Lower leg skin (tissue), 4 donors: Measurements from ENCODE around the gene PTGR3. TPM values are rescaled to one million over a fixed set of nuclear protein-coding genes. Genes with fewer than 3 reads are reported as not detected.

Experiments used
- DNase-seq, 2 donors: peaks; one replicate each; pipeline ENCODE4 v3.0.0-alpha.2; 2019; ENCODE audit warnings: low spot score in 2 of 2
- H3K4me3 ChIP-seq: fragments of 200-600 bp; sonication (generic); 2 replicates; pipeline ENCODE4 v1.5.1; 2017; ENCODE audit warnings: mild to moderate bottlenecking, low read depth; ENCODE audit not compliant: poor library complexity, severe bottlenecking
- CTCF ChIP-seq, 3 donors: fragments of 450-650 bp; IDR thresholded peaks; one replicate each; pipeline ENCODE4 v1.5.1; 2016; ENCODE audit warnings: antibody characterized with exemption in 3 of 3, mild to moderate bottlenecking in 3 of 3, moderate library complexity in 2 of 3
- POLR2A ChIP-seq, 2 donors: fragments of 450-650 bp; IDR thresholded peaks; one replicate each; pipeline ENCODE4 v1.6.1; 2016 to 2017; ENCODE audit warnings: antibody characterized with exemption in 2 of 2, mild to moderate bottlenecking in 1 of 2, moderate library complexity in 1 of 2
- WGBS, 2 donors: methylation state at CpG; one replicate each; pipeline ENCODE4 v1.1.5; 2018; 5-methylcytosine and 5-hydroxymethylcytosine counted together
- intact Hi-C: fragments of 100-400 bp; cut with DNase I; formaldehyde crosslinking; loops from one replicate; pipeline ENCODE4 v1.15.0; 2023; ENCODE audit warnings: low total_unique reads
- total RNA-seq, 4 donors: library from RNA; depleted of rRNA; stranded (reverse); fragments of >200 nt; gene quantifications; one replicate each; pipeline ENCODE4 v1.1.0, GENCODE V29; 2016

PTGR3 gene
- total RNA-seq, 4 donors from 2014 or later: 11.7 to 29.3 (median 24.2) TPM

- WGBS, 2 donors: 87 to 94% methylated on average over 9 of the region's 9 CpGs
- intact Hi-C loops: no loop called here
- no peak for TF ChIP-seq POLR2A (IDR thresholded peaks at IDR 0.05)
- TF ChIP-seq CTCF (IDR thresholded peaks at IDR 0.05): no peak
- peak in 1 of 2 donors; percentile 81 for DNase-seq
- no peak overlapping the region for H3K4me3 ChIP-seq
These were observed 49.8 kb downstream of the PTGR3 start for GRCh38 chr18:75159238-75159518.

Other genes with a start within 250 kb of the PTGR3 start
- 10 to 100 TPM; 14.1 to 23.3 (median 17.6) TPM for gene TSHZ1, start 1.7 kb upstream of the PTGR3 start, total RNA-seq
- gene SMIM21, start 218.6 kb upstream of the PTGR3 start, total RNA-seq: not detected